Bone marrow (tissue), 2 donors: ENCODE measurements around the gene PHLDB2.

Source experiments
- DNase-seq, 2 donors: peaks; one replicate each; lab custom pipeline; 2025; lab: John Stamatoyannopoulos, UW

PHLDB2 gene

DNA sequence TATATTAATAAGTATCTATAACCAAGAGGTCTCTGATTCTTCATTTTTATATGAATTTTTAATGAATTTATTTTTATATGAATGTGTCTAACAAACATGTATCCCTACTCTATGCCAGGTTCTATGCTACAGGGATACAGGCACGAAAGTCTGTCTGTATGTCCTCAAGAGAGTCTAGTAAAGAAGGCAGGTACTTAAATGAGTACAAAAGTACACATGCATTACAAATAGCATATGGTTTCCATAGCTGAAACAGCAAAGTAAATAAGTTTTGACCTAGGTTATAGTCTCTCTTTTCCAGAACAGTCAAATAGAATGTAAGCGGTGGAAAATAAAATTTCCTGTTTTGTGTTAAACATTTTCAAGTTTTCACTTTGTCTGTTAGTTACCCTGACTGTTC lies 106.4 kb downstream of the PHLDB2 start:
- no peak for DNase-seq

DNA sequence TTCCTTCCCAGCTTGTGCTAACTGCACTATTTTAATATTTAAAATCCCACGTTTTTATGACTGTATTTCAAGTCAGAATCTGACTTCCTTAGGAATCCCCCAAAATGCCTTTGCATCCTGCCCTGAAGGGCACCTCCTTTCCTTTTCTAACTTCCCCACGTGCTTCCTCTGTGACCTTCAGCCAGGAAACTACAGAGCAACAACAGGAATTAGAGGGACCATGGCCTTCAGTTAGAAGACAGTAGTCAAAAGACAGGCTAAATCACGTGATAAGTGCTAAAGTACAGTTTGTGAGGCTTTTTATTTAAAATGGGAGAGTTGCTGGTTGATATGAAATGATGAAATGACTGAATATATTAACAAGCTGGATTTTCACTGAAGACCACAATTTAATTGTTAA lies 108.0 kb downstream of the PHLDB2 start:
- DNase-seq: no peak

DNA sequence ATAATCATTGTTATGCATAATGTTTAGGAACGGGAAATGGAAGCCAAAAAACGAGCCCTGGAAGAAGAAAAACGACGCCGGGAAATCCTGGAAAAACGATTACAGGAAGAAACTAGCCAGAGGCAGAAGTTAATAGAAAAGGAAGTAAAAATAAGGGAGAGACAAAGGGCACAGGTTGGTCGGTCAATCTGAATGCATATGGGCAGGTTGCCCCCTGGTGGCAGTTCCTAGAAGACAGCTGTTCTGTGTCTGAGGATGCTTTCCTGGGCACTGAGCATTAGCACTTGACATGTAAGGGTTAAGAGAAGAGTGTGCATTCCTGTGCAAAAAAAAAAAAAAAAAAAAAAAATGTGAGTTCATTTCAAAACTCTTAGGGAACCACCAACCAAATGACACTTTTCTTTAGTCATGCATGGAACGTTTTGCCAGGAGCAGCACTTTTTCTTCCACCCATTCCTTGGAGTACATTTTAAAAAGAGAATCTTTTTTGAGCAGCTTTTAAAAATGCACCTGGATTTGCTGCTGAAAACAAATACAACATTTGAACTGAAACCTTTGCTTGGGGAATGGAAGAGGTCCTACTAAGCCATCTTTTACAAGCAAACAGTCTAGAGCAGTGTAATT lies 108.7 kb downstream of the PHLDB2 start:
- DNase-seq: peak; percentile 18 to 69

DNA sequence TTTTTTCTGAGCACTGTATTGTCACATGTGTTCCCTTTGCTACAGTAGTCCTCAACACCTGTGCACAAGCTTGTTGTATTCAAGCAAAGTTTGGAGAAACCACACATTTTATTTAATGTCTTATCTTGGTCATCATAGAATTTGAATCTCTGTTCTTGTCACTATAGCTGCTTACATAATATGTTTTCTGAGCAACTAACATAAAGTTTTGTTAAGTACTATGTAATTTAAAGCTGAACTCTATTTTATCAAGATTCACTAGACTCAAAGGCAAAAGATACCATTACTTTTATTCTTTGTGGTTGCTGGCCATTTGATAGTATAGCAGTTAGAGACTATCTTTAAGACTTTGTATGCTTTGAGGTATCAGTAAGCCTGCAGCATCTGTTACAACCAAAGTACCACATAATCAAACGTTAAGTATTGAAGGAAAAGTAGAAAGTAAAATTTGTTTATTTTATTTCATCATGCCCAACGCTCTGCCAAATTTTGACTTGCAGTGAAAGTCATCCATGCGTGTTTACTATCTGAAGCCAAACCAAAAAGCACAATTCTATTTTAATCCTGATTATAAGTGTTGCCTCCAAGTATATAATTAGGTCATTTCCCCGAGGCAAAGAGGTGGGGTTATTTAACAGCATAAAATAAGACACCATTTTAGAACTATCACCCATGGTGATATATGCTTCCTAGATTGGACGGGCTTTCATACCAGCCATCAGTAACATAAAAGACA lies 109.4 kb downstream of the PHLDB2 start:
- DNase-seq: no peak

DNA sequence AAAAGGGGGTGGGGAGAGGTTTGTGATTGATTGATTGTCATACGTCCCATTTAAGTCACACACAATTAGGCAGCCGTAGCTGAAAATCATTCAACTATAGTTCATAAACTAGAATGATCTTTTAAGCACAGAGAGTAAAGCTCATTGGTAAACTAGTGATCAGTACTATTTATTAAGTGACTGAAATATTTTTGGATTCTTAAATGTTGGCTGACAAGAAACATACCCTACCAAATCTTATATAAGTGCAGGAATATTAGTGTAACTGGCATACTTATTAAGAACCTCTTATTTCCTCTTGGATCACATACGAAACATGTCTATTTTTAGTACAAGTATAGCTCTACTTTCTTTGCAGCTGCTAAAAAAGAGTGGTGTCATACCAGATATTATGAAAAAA lies 111.3 kb downstream of the PHLDB2 start:
- no peak for DNase-seq

DNA sequence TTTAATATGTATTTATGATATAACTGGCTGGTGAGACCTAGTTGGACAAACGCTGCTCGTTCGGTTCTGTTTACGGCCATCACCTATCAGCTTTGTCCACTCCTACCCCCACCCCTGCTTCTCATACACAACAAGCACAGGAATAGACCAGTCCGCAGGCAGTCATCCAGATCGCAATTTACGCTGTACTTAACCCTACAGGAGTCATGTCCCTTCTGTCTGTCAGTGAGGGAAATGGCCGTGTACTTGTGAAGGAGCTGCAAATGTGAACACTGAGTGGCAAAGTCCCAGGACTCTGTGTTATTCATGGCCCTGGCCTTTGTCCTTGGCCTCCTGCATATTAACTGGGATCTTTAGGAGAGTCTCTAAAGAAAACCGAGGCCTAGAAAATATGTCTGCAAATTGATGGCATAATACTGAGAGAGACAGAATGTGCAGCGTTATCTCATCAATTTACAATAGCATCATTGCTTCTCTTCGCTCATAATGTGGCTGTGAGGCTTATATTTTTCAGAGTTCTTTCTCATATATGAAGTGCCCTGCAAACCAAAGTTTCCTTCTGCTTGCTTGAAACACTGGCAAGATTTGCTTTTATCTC lies 112.6 kb downstream of the PHLDB2 start:
- no peak for DNase-seq

DNA sequence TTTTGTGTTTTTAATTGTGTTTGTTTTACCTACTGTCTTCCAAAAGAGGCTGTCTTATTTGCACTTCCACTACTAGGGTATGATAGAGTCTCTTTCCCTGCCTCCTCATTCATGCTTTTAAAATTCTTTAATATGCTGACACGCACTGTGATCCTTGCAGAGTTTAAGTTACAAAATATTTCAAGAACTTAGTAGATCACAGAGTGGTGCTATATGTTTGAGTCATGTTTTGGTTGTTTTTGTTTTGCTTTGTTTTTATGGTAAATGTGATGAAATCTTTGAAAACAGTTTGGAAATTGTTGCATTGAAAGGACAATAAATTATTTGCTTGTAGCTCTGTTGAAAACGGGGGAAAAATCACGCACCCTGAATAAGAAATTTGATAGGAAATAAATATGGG lies 113.8 kb downstream of the PHLDB2 start:
- no peak for DNase-seq

DNA sequence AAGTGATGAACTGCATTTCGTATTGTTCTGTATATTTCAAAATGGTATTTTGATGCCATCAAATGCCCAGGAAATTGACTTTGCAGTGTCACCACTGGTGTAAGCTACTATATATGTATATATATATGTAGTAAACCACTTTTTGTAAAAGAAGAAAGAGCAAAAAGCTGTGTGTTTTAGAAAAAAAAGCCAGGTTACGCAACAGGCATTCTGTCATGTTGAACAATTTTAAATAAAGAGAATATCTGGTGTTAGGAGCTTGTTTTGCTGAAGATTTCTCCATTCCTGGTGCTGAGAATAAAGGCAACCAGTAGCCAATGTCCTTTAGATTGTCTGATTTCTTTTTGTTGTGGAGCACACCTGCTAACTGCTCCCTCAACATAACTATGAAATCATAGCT lies 116.1 kb downstream of the PHLDB2 start:
- DNase-seq: no peak

DNA sequence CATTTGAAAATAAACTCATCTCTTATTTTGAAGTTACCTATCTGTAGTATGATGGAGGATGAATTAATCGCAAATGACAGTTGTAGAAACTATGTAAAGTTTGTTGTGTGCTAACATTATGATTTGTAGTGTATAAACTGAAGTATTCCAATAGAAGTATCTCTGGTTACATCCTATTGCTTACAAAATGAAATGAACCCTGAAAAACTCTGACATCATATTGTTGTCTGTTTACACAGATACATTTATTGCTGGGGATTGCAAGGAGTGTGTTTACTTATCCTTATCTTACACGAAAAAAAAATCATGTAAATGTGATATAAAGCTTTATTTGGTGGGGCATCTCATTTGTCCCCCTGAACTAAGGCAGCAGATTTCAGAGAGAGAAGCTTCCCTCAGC lies 117.2 kb downstream of the PHLDB2 start:
- no peak for DNase-seq

DNA sequence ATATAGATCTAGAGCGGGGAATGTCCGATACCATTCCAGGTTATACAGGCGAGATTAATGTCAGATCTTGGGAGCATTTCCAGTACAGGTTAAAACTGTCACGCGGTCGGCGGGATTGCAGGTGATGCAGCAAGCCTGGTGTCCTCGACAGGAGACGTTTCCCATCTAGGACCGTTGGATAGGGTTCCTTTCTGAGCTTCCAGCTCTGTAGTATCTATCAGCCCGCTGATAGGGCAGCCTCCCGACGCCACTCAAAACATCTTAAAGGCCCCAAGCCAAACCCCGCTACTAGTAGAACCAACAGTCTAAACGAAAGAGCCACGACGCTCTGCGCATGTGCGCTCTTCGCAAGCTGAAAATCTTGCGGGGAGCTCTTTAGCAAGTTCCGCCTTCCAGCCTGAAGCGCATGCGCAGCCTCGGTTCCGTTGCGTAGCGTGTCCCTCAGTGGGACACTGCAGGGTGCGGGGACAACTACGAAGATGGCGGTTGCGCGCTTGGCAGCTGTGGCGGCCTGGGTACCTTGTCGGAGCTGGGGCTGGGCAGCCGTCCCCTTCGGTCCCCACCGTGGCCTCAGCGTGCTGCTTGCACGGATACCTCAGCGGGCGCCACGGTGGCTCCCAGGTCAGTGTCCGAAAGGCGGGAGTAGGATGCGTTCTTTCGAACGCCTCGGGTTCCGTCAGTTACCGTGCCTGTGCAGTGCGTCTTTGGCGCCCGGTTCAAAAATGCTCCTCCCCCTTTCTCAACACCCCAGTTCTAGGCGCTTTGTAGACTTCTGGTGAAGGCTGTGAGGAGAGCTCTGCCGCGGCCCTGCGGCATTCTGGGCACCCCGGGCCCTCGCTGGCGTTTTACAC lies 119.7 kb downstream of the PHLDB2 start, which contains the start of gene ABHD10:
ABHD10 (plus strand) TSS at position 444 of the 851 bp plus-strand sequence; CDS start at position 480, 36 bp downstream.
- peak; percentile 80 to 96 for DNase-seq

DNA sequence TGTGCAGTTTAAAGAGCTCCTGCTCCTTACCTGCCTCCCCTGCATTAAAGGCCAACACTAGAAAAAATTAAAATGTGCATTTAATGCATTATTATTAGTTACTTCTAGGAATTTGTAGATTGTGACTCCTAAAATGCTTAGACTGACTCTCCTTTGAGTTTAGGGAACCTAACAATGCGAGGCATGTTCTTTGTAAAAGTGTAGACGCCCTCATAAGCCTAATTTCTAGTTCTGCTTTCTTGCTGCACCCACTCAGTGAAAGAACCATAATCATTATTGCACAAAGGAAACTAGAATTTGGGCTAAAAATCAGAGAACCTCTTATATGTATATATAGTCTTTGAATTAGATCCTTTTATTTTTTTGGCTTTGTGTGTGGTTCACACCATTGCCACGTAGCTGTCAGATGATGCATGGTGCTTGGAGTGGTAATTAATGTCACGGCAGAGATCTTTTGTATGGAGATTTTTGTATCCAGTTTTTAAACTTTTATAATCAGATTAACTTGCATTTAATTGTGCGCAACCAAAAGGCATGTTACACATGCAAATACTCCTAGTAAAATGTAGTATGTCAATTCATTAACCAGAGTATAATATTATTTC lies 120.5 kb downstream of the PHLDB2 start:
- DNase-seq: peak in 1 of 2 donors; percentile 44

DNA sequence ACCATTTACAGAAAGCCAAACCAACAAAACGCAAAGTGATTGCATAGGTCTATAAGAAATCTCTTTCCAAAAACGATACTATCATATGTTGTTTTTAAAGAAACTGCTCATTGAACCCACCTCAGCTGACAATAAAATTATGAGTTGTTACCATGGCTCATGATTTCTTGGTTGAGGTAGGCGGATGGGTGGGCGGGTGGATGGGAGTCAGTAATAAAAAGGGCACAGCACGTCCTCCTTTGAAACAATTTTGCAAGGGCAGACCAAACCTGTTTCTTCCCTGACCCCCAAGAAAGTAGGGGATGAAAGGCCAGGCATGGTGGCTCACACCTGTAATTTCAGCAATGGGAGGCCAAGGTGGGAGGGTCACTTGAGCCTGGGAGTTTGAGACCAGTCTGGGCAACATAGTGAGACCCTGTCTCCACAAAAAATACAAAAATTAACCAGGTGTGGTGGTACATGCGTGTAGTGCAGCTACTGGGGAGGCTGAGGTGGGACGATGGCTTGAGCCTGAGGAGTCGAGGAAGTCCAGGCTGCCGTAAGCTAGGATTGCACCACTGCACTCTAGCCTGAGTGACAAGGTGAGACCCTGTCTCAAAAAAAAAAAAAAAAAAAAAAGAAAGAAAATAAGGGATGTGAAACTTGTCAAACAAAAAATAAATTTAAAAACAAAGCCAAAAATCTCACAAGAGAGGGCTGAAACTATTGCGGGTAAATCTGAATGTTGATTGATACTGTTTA lies 121.8 kb downstream of the PHLDB2 start:
- DNase-seq: no peak

DNA sequence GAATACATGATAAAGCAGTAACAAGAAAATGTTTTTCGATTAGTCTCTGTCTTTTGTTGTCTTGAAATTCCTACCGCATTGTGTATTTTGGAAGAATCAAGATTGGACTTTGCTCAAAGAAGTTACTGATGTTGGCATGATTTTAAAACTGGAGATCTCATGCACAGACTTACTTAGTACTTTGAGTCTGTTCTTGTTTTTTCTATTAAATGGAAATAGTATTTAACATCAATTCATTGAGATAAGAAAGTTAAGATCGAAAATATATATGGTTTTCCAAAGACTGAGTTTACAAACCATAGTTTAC lies 122.3 kb downstream of the PHLDB2 start:
- DNase-seq: no peak

DNA sequence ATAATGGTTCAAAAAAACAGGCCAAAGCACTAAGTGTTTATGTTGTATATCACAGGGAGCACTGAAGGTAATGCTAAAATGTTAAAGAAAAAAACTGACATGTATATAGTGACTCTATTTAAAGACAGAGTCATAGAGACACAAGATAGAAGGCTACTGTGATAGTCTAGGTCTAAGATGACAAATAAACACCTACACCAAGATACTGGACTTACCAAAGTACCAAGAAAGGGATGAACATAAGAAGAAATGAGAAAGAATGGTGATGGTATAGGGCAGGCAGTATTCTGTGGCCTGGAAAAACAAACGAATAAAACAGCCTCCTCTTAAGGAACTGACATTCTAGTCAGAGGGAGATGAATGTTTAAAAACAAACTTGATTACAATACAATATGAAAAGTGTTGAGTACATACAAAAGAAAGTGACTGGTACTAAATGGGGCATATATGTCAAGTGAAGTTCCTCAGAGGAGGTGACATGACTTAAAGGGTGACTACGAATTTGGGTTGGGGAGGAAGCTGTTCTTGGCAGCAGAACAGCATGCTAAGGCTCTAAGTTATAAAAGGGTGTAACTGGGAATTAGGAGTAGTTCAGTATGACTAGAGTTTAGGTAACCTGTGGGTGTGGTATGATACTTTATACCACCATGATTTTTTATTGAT lies 125.7 kb downstream of the PHLDB2 start:
- DNase-seq: no peak

DNA sequence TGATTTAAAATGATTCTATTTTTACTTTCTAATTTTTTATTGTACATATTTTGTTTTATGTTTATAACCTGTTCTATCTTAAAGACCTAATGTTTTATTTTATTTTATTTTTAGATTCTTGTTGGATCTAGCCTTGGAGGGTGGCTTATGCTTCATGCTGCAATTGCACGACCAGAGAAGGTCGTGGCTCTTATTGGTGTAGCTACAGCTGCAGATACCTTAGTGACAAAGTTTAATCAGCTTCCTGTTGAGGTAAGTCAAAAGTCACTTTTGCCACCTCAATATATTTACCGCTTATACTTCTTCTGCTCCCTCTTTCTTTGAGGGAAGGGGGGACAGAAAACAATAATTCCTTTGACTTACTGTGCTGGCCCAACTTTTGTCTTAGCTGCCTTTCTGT lies 127.7 kb downstream of the PHLDB2 start:
- DNase-seq: no peak

DNA sequence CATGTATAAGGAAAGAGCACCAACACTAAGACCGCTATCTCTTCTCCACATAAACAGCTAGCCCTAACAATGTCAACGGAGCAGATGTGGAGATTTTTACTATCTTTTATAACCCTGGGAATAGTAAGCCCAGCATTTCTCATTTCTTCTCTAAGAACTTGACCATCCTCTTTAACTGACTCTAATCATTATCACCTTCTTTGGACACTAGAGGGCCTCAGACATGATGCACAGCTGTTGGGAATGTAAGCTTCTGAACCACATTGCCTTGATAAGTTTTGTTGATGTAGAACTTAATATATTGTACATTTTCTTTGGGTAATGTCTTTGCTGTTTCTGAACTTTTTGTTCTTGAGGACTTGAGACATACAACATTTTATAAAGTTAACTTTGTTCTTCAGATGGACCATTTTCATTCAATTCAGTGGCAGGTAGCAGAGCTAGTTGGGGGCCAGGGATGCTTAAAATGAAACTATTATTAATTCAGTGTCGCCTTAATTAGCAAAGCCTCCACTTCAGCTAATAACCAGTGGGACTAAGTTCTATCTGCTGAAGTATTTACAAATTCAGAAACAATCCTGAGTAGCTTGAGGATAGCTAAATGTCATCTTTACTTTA lies 130.1 kb downstream of the PHLDB2 start:
- peak in 1 of 2 donors; percentile 32 for DNase-seq

DNA sequence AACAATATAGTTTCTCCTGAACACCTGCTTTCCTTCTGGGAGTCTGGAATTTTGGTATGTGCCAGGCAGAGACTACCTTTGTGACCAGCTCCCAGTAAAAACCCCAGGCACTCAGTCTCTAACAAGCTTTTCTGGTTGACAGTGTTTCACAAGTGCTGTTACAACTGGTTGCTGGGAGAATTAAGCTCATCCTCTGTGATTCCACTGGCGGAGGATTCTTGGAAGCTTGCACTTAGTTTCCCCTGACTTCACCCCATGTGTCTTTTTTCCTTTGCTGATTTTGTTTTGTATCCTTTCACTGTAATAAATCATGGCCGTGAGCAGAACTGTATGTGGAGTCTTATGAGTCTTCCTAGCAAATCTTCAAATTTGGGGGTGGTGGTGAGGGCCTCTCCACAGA lies 134.0 kb downstream of the PHLDB2 start:
- no peak for DNase-seq

DNA sequence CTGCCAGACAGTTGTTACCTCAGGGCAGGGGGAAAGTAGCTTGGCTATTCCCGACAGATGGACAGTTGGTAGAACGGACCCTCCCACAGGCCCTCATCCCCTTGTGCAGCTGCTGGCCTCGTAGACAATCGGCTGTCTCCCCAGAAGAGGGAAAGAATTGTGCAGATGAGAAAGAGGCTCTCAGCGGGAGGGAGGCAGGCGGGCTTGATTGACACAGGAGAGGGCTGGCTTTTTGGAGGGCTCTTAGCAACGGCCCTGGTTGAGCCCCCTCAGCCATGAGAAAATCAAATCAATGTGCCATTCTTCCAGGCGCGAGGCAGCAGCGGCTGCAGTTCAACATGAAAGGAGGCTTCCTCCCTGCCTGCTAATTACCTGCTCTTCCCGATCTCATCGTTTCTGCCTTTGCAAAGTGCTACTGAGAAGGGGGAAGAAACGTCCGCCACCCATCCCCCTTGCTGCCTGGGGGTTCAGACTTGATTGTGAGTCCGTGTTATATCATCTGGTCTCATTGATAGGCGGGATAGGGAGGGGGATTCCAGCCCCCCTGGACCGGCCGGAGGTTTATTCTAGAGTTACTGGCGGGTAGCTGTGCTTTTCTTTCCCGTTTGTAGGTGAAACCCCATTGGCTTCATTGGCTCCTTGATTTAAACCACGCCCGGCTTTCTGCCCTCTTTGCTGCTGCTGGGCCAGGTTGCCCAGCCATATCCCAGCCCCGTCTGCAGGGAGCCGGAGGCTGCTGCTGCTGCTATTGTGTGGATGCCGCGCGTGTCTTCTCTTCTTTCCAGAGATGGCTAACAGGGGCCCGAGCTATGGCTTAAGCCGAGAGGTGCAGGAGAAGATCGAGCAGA lies 139.8 kb downstream of the PHLDB2 start, which contains the start of gene TAGLN3:
TAGLN3 (plus strand) TSS at position 287 of the 848 bp plus-strand sequence; CDS start at position 788, 501 bp downstream.
- DNase-seq: no peak
